ENCODE measurements around the gene TTC23. TPM values are rescaled to one million over a fixed set of nuclear protein-coding genes. Genes with fewer than 3 reads are reported as not detected.

TTC23 gene
- total RNA-seq, 1 donor from 2014 or later = 11.6 TPM

GRCh38 chr15:99253381-99254090, 4.2 kb upstream of the TTC23 start:
- Histone ChIP-seq H3K4me3 (ENCODE audit: low read depth, low read length) (no peak overlapping the region), H3K27me3 (ENCODE audit: control insufficient read depth, insufficient read depth, low read length) (no peaks in the 10 kb centered on the region), H3K36me3 (ENCODE audit: control insufficient read depth, insufficient read depth, low read length) (no peaks in the 10 kb centered on the region)
- no peak for DNase-seq (ENCODE audit: low read depth)
- TF ChIP-seq, protein P1, sequence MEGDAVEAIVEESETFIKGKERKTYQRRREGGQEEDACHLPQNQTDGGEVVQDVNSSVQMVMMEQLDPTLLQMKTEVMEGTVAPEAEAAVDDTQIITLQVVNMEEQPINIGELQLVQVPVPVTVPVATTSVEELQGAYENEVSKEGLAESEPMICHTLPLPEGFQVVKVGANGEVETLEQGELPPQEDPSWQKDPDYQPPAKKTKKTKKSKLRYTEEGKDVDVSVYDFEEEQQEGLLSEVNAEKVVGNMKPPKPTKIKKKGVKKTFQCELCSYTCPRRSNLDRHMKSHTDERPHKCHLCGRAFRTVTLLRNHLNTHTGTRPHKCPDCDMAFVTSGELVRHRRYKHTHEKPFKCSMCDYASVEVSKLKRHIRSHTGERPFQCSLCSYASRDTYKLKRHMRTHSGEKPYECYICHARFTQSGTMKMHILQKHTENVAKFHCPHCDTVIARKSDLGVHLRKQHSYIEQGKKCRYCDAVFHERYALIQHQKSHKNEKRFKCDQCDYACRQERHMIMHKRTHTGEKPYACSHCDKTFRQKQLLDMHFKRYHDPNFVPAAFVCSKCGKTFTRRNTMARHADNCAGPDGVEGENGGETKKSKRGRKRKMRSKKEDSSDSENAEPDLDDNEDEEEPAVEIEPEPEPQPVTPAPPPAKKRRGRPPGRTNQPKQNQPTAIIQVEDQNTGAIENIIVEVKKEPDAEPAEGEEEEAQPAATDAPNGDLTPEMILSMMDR (IDR thresholded peaks at IDR 0.05; ENCODE audit: insufficient read depth, low read length, poor library complexity, severe bottlenecking) = no peak

- H3K36me3 ChIP-seq (ENCODE audit: control insufficient read depth, insufficient read depth, low read length) = no peaks in the 10 kb centered on the region
- peak overlapping the region; percentile 90 for H3K4me3 ChIP-seq (ENCODE audit: low read depth, low read length)
- TF ChIP-seq, protein P1 (IDR thresholded peaks at IDR 0.05; ENCODE audit: insufficient read depth, low read length, poor library complexity, severe bottlenecking) = no peak
- no peak for DNase-seq (ENCODE audit: low read depth)
- H3K27me3 ChIP-seq (ENCODE audit: control insufficient read depth, insufficient read depth, low read length) = no peaks in the 10 kb centered on the region
Observed at GRCh38 chr15:99252326-99252725, 2.9 kb upstream of the TTC23 start.

DNA sequence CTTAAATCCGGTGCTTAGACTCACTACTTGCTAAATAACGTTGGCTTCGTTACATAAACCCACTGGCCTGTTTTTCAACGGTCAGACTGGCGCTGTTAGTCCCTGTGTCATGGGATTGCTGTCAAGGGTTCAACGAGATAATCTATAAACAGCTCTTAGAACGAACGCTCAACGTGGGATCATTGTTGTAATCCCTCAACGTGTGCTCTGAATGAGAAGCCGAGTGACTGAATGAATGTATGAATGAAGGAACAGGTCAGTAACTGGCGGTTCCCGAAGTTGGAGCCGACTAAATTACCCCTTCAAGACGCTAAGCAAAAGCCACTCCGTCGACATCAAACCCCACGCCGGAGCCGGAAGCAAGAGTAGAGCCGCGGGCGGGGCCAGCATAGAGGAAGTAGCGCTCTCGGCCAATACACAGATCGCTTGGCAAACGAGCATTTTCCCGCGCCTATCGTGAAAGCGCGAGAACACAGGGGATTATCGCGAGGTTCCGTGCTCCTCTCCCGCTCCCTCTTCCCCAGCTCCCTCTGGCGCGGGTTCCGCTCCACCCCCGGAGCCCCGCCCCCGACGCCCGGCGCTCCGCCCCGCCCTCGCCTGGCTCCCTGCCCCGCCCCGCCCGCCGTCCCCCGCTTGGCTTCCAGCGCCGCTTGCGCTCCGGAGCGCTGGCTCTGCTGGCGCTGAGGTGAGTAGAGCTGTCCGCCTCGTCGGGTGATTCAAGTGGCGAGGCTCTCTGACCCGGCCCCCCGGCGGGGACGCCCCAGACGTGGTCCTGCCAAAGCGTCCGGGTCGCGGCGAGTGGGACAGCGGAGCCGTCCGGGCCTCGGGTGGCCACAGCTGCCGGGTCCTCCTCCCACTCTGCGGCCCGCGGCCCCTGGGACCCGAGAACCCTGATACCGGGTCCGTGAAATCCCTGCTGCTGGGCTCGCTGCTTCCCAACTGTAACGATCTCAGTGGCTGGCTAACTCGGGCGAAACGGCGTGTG, 1.8 kb upstream of the TTC23 start, which contains the start of gene LRRC28:
Gene LRRC28, plus strand, starts transcription at position 625 of the 985 bp plus-strand sequence. CDS start 4,477 bp downstream, outside the sequence.
- H3K27me3 ChIP-seq (ENCODE audit: control insufficient read depth, insufficient read depth, low read length) = no peaks in the 10 kb centered on the region
- no peaks in the 10 kb centered on the region for H3K36me3 ChIP-seq (ENCODE audit: control insufficient read depth, insufficient read depth, low read length)
- TF ChIP-seq, protein P1 (IDR thresholded peaks at IDR 0.05; ENCODE audit: insufficient read depth, low read length, poor library complexity, severe bottlenecking) = no peak
- peak; percentile 88 for DNase-seq (ENCODE audit: low read depth)
- H3K4me3 ChIP-seq (ENCODE audit: low read depth, low read length) = peak within 1 kb of the TSS; percentile 90

- H3K4me3 ChIP-seq (ENCODE audit: low read depth, low read length) = peak overlapping the region; percentile 63
- DNase-seq (ENCODE audit: low read depth) = no peak
- no peaks in the 10 kb centered on the region for H3K27me3 ChIP-seq (ENCODE audit: control insufficient read depth, insufficient read depth, low read length)
- H3K36me3 ChIP-seq (ENCODE audit: control insufficient read depth, insufficient read depth, low read length) = no peaks in the 10 kb centered on the region
- TF ChIP-seq, protein P1 (IDR thresholded peaks at IDR 0.05; ENCODE audit: insufficient read depth, low read length, poor library complexity, severe bottlenecking) = no peak
Observed at GRCh38 chr15:99250494-99250856, 1.1 kb upstream of the TTC23 start.

DNA sequence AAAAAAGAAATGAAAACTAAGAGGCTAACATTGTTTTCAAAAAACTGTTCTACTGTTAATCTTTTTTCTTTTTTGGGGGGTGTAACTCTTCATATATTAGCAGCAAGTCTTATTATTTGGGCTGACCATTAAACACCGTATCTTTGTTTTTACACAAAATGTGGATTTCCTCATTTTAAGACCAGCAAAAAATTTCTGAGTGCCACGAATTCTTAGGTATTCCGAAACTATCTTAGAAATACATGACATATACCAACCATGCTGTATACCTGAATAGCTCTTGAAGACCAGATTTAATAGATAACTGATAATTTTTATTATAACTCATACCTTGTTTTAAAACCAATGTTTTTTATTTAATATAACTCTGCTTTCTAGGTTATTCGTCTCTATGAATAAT, 620 bp upstream of the TTC23 start:
- TF ChIP-seq, protein P1 (IDR thresholded peaks at IDR 0.05; ENCODE audit: insufficient read depth, low read length, poor library complexity, severe bottlenecking) = no peak
- Histone ChIP-seq H3K36me3 (ENCODE audit: control insufficient read depth, insufficient read depth, low read length) (no peaks in the 10 kb centered on the region), H3K27me3 (ENCODE audit: control insufficient read depth, insufficient read depth, low read length) (no peaks in the 10 kb centered on the region), H3K4me3 (ENCODE audit: low read depth, low read length) (peak overlapping the region; percentile 79)
- no peak for DNase-seq (ENCODE audit: low read depth)
